RWPE2 (cell line): ENCODE measurements around the gene UHRF1.

Experiments
- ATAC-seq: fragments of 200-7000 bp; cut with Tn5 transposase; 3 replicates; pipeline ENCODE4 v1.9.1; 2021; ENCODE audit warnings: low read depth
- DNase-seq: peaks from one replicate; pipeline ENCODE4 v3.0.0-alpha.2; 2020; ENCODE audit warnings: low spot score
- H3K27ac ChIP-seq: fragments of 450-650 bp; 2 replicates; pipeline ENCODE4 v1.5.1; 2017; ENCODE audit warnings: mild to moderate bottlenecking; ENCODE audit not compliant: poor library complexity, severe bottlenecking
- H3K27me3 ChIP-seq: fragments of 250-450 bp; sonication (Bioruptor Pico); 2 replicates; pipeline ENCODE4 v1.5.1; 2021; ENCODE audit warnings: mild to moderate bottlenecking, moderate library complexity; ENCODE audit not compliant: insufficient read depth, poor library complexity, severe bottlenecking
- H3K36me3 ChIP-seq: fragments of 250-450 bp; sonication (Bioruptor Pico); 2 replicates; pipeline ENCODE4 v1.5.1; 2020; ENCODE audit warnings: low read depth, mild to moderate bottlenecking, moderate library complexity
- H3K4me1 ChIP-seq: fragments of 250-450 bp; sonication (Bioruptor Pico); 2 replicates; pipeline ENCODE4 v1.5.1; 2021; ENCODE audit warnings: mild to moderate bottlenecking, moderate library complexity; ENCODE audit not compliant: insufficient read depth, poor library complexity, severe bottlenecking
- H3K4me3 ChIP-seq: fragments of 250-450 bp; sonication (Bioruptor Pico); 2 replicates; pipeline ENCODE4 v1.5.1; 2021; ENCODE audit warnings: mild to moderate bottlenecking, moderate library complexity; ENCODE audit not compliant: severe bottlenecking
- H3K9me3 ChIP-seq: fragments of 250-450 bp; sonication (Bioruptor Pico); 2 replicates; pipeline ENCODE4 v1.5.1; 2021; ENCODE audit warnings: mild to moderate bottlenecking, moderate library complexity; ENCODE audit not compliant: severe bottlenecking
- TF ChIP-seq, protein P1 (sequence below): fragments of 450-650 bp; IDR thresholded peaks from one replicate; pipeline ENCODE4 v1.5.1; 2017; ENCODE audit warnings: mild to moderate bottlenecking, moderate library complexity; ENCODE audit not compliant: poor library complexity, severe bottlenecking

Gene UHRF1

DNA sequence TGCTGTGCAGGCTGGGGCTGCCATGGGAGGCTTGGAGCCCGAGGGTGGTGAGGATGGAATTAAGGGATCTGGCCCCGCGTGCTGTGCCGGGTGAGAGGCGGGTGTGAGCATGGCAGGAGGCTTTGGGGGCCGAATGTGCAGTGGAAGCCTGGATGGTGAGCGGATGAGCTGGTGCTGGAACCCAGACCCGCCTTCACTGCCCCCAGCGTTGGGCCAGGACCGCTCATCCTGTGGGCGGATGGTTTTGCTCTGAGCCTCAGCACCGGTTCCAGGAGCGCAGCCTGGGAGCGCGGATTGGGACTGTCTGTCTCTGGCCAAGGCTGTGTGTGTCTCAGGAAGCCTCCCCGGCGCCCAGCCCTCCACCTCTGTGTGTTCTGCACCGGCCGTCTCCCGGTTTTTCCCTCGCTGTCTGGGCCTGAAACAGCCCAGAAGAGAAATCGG lies 76.3 kb downstream of the UHRF1 start:
- ATAC-seq (no peak), DNase-seq (no peak)
- Histone ChIP-seq H3K27ac (no peak overlapping the region), H3K27me3 (no peaks in the 10 kb centered on the region), H3K4me3 (no peak overlapping the region), H3K9me3 (no peaks in the 10 kb centered on the region), H3K36me3 (no peaks in the 10 kb centered on the region), H3K4me1 (no peaks in the 10 kb centered on the region)
- TF ChIP-seq, protein P1, sequence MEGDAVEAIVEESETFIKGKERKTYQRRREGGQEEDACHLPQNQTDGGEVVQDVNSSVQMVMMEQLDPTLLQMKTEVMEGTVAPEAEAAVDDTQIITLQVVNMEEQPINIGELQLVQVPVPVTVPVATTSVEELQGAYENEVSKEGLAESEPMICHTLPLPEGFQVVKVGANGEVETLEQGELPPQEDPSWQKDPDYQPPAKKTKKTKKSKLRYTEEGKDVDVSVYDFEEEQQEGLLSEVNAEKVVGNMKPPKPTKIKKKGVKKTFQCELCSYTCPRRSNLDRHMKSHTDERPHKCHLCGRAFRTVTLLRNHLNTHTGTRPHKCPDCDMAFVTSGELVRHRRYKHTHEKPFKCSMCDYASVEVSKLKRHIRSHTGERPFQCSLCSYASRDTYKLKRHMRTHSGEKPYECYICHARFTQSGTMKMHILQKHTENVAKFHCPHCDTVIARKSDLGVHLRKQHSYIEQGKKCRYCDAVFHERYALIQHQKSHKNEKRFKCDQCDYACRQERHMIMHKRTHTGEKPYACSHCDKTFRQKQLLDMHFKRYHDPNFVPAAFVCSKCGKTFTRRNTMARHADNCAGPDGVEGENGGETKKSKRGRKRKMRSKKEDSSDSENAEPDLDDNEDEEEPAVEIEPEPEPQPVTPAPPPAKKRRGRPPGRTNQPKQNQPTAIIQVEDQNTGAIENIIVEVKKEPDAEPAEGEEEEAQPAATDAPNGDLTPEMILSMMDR = no peak

GRCh38 chr19:4986056-4986455 lies 76.8 kb downstream of the UHRF1 start:
- Histone ChIP-seq H3K9me3 (no peaks in the 10 kb centered on the region), H3K4me3 (no peak overlapping the region), H3K27me3 (no peaks in the 10 kb centered on the region), H3K27ac (no peak overlapping the region), H3K4me1 (no peaks in the 10 kb centered on the region), H3K36me3 (no peaks in the 10 kb centered on the region)
- ATAC-seq (no peak), DNase-seq (no peak)
- TF ChIP-seq, protein P1 = no peak

- no peak for ATAC-seq
These were observed 77.2 kb downstream of the UHRF1 start for GRCh38 chr19:4986471-4986891.

DNA sequence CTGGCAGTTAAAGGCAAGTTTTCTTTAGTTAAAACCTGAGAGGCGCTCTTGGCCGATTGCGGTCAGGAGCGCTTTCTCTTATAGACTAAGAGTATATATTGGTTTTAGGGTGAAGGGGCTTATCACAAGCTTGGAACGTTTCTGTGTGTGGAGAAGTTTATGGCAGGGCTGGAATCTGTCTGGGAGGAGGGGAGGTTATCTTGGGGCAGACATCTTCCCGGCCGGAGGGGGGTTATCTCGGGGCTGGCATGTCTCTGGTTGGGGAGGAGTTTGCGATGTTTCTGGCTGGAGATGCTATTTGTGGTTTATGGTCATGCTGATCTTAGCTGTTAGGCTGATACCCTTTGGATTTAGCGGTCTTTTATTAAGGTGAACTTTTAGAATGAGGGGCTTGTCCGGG lies 78.0 kb downstream of the UHRF1 start:
- TF ChIP-seq, protein P1 = no peak
- Histone ChIP-seq H3K4me1 (no peaks in the 10 kb centered on the region), H3K27me3 (no peaks in the 10 kb centered on the region), H3K4me3 (no peak overlapping the region), H3K36me3 (no peaks in the 10 kb centered on the region; the same call in 1 of the 2 replicates), H3K9me3 (no peaks in the 10 kb centered on the region), H3K27ac (no peak overlapping the region)
- DNase-seq (no peak), ATAC-seq (no peak)

More at GRCh38 chr19:4986471-4986891, 77.2 kb downstream of the UHRF1 start:
- H3K27me3 ChIP-seq = no peaks in the 10 kb centered on the region
- TF ChIP-seq, protein P1 = no peak
- H3K9me3 ChIP-seq = no peaks in the 10 kb centered on the region
- H3K36me3 ChIP-seq = no peaks in the 10 kb centered on the region
- H3K4me1 ChIP-seq = no peaks in the 10 kb centered on the region
- H3K27ac ChIP-seq = no peak overlapping the region
- no peak for DNase-seq
- no peak overlapping the region for H3K4me3 ChIP-seq

GRCh38 chr19:4987692-4988370 lies 78.5 kb downstream of the UHRF1 start:
- Histone ChIP-seq H3K27me3 (no peaks in the 10 kb centered on the region), H3K27ac (no peak overlapping the region), H3K4me3 (no peak overlapping the region), H3K9me3 (no peaks in the 10 kb centered on the region), H3K4me1 (no peaks in the 10 kb centered on the region), H3K36me3 (no peaks in the 10 kb centered on the region; the same call in 1 of the 2 replicates)
- ATAC-seq = no peak
- TF ChIP-seq, protein P1 = no peak
- DNase-seq = no peak
